ENCODE data around the gene BNC2. TPM values are rescaled to one million over a fixed set of nuclear protein-coding genes. Genes with fewer than 3 reads are reported as not detected.

BNC2 gene
- total RNA-seq, 1 donor from 2014 or later, result 19.3 TPM

DNA sequence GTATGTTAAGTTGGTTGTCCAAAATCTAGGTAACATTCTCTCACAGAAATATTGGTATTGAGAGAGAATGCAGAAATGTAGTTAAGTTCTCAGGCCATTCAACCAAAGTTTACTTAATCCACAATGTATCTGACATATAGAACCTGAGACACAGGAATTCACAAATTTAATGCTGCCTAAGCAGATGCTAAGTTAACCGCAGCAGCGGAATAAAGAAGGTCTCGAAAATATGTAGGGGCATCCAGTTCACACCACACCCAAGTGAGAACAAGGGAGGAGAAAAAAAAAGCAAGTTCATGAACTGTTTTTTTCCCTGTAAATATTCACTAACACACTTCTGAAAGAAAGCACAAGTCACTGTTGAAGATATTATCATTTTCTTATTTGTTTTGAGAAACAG, 194.0 kb downstream of the BNC2 start:
- no peak for DNase-seq (ENCODE audit: low spot score)

DNA sequence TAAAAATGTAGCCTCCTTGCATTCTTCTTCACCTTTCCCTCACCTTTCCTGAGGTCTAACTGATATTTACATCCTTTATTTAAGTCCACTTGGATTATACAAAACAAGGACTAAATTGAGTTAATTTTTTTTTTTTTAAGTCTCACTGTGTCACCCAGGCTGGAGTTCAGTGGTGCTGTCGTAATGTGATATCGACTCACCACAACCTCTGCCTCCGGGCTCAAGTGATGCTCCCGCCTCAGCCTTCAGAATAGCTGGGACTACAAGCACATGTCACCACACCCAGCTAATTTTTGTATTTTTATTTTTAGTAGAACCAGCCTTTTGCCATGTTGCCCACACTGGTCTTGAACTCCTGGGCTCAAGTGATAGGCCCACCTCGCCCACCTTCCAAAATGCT, 195.3 kb downstream of the BNC2 start:
- DNase-seq (ENCODE audit: low spot score), result no peak

- no peak for DNase-seq (ENCODE audit: low spot score)
Measured at GRCh38 chr9:16673171-16673570, 197.3 kb downstream of the BNC2 start.

GRCh38 chr9:16672501-16672900, 198.0 kb downstream of the BNC2 start:
- no peak for DNase-seq (ENCODE audit: low spot score)

- DNase-seq (ENCODE audit: low spot score), result no peak
Measured at GRCh38 chr9:16671591-16672137, 198.8 kb downstream of the BNC2 start.

GRCh38 chr9:16670791-16671190, 199.7 kb downstream of the BNC2 start:
- DNase-seq (ENCODE audit: low spot score), result no peak

GRCh38 chr9:16668734-16669295, 201.7 kb downstream of the BNC2 start:
- DNase-seq (ENCODE audit: low spot score), result no peak

DNA sequence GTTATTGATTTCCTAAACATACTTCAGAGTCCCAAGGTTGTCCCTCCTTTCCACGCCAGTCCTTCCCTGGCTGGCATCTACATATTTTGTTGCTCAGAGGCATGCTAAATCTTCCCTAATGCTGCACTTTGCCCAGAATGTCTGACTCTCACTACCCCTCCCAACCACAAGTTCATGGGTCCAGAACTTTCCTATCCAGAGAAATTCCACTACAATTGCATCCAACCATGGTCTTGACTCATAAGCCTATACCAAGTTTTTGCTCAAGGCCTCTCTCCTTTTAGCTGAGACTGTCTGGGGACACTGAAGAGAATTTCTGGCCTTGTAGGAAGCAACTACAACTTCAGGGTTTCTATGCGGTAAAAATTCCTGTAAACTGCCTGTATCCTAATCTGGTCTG, 206.3 kb downstream of the BNC2 start:
- DNase-seq (ENCODE audit: low spot score), result no peak

DNA sequence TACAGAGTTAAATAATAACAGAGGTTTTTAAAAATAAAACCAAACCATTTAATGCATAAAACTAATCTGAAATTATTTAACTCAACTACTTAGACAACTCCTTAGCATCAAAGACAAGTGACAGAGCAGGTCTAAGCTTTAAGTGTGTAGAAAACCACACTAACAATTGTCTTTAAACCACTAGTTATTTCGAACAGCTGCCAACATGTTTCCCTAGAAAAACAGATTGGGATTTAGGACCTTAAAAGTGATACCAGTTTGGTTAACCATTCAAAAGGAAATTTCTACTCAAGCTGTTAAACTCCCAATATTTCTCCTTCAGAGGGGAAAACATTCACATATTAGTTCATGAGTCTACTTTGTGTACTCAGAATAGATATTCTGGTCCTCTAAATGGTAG, 208.7 kb downstream of the BNC2 start:
- no peak for DNase-seq (ENCODE audit: low spot score)

DNA sequence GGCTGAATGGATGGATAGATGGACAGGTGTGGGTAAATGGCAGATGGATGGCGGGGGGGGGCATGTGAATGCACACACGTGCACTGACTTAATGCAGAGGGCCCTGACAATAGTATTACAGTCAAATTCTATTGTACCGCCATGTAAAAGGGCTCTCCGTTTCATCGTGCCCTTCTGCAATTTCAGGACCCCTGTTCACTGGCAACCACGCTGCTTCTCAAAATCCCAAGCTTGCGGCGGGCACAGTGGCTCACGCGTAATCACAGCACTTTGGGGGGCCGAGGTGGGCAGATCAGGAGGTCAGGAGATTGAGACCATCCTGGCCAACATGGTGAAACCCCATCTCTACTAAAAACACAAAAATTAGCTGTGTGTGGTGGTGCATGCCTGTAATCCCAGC, 211.4 kb downstream of the BNC2 start:
- DNase-seq (ENCODE audit: low spot score), result no peak

GRCh38 chr9:16656432-16657169, 213.9 kb downstream of the BNC2 start:
- DNase-seq (ENCODE audit: low spot score), result no peak

- peak; percentile 53 for DNase-seq (ENCODE audit: low spot score)
Measured at GRCh38 chr9:16654596-16655126, 215.8 kb downstream of the BNC2 start.

GRCh38 chr9:16653491-16654399, 216.7 kb downstream of the BNC2 start:
- peak; percentile 81 for DNase-seq (ENCODE audit: low spot score)

GRCh38 chr9:16652582-16652981, 217.9 kb downstream of the BNC2 start:
- peak; percentile 77 for DNase-seq (ENCODE audit: low spot score)

DNA sequence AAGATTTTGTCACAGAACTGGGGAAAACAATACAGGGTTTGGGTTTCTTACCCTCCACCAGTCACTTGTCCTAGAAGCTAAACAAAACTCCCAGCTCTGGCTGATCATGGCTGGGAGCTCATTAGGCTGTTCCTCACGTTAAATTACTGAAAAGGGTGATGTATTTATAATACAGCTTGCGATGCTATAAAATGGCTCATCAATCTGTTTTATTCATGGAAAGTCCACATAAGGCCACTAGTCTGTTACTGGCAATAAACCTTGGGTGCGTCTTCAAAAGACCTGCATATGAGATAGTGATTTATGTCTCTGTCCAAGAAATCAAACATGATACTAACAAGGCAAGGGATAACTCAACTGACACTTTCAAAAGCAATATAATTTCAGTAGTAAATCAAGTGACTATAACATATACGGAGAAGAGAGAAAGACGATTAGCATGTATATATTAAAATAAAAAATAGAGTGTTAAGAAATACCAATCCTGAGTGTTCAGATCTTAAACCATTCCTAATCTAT, 219.0 kb downstream of the BNC2 start:
- DNase-seq (ENCODE audit: low spot score), result peak; percentile 28

GRCh38 chr9:16645970-16646369, 224.5 kb downstream of the BNC2 start:
- no peak for DNase-seq (ENCODE audit: low spot score)

GRCh38 chr9:16642421-16643109, 227.9 kb downstream of the BNC2 start:
- no peak for DNase-seq (ENCODE audit: low spot score)

- no peak for DNase-seq (ENCODE audit: low spot score)
Measured at GRCh38 chr9:16640649-16641048, 229.8 kb downstream of the BNC2 start.

DNA sequence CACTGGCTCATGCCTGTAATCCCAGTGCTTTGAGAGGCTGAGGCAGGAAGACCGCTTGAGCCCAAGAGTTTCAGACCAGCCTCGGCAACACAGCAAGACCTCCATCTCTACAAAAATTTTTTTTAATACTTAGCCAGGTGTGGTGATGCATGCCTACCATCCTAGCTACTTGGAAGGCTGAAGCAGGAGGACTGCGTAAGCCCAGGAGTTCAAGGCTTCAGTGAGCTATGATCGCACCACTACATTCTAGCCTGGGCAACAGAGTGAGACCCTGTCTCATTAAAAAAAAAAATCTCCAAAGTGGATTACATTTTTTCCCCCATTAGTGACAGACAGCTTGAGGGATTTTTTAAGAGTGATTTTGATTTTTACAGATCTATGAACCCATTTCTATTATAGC, 230.8 kb downstream of the BNC2 start:
- no peak for DNase-seq (ENCODE audit: low spot score)

DNA sequence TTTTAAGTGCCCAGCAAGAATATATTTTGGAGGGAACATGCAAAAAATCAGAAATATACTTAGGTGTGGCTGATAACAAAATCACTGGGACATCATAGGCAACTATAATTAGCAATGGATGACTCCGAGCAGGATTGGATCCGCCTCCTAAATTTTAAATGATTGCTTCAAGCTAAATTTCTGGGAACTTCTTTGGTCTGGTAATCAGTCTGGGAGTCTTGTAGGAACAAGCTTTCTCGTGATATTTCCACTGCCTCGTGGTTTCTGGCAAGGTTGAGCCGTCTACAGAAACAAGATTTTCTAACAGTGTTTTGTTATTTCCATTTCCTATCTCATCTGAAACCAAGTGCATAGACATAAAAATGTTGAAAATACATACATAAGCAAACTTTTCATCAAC, 232.6 kb downstream of the BNC2 start:
- DNase-seq (ENCODE audit: low spot score), result no peak

GRCh38 chr9:16637218-16637617, 233.3 kb downstream of the BNC2 start:
- peak; percentile 73 for DNase-seq (ENCODE audit: low spot score)
